Neural cell (in vitro differentiated cells): ENCODE measurements around the gene COL1A1. TPM values are rescaled to one million over a fixed set of nuclear protein-coding genes. Genes with fewer than 3 reads are reported as not detected.

Experiments used
- H2AFZ ChIP-seq: fragments of 200-600, 300-800 bp; sonication (generic), shearing (Covaris generic); 2 replicates; pipeline ENCODE4 v1.6.0; 2014; ENCODE audit warnings: low read depth, mild to moderate bottlenecking, antibody characterized with exemption, low read length, moderate library complexity
- H3F3A ChIP-seq: fragments of 200-600 bp; shearing (Covaris generic); 2 replicates; pipeline ENCODE4 v1.6.1; 2016; ENCODE audit warnings: mild to moderate bottlenecking, moderate library complexity, mixed read lengths, antibody characterized with exemption, low read length; ENCODE audit not compliant: insufficient read depth, poor library complexity, severe bottlenecking
- H3K27ac ChIP-seq: fragments of 200-600, 300-800 bp; sonication (generic), shearing (Covaris generic); 2 replicates; pipeline ENCODE4 v1.5.1; 2014; ENCODE audit warnings: mild to moderate bottlenecking, low read length, moderate library complexity
- H3K27me3 ChIP-seq: fragments of 300-800, 200-600 bp; sonication (generic), shearing (Covaris generic); 2 replicates; pipeline ENCODE4 v1.6.0; 2014; ENCODE audit warnings: mild to moderate bottlenecking, low read depth, low read length, moderate library complexity; ENCODE audit not compliant: insufficient read depth
- H3K36me3 ChIP-seq: fragments of 300-800, 200-600 bp; sonication (generic), shearing (Covaris generic); 2 replicates; pipeline ENCODE4 v1.5.1; 2014; ENCODE audit warnings: mild to moderate bottlenecking, antibody characterized with exemption, low read length, moderate library complexity; ENCODE audit not compliant: insufficient read depth
- H3K4me2 ChIP-seq: fragments of 300-800, 200-600 bp; sonication (generic), shearing (Covaris generic); 2 replicates; pipeline ENCODE4 v1.6.0; 2014; ENCODE audit warnings: mild to moderate bottlenecking, low read length
- H3K4me3 ChIP-seq: fragments of 300-800, 200-600 bp; sonication (generic), shearing (Covaris generic); 2 replicates; pipeline ENCODE4 v1.5.1; 2014; ENCODE audit warnings: mild to moderate bottlenecking, low read length, moderate library complexity
- H3K79me2 ChIP-seq: fragments of 200-600 bp; shearing (Covaris generic); replicated peaks from 2 replicates; pipeline ENCODE4 v1.6.0; 2014; ENCODE audit warnings: mild to moderate bottlenecking, low read length, moderate library complexity; ENCODE audit not compliant: insufficient read depth
- H3K9ac ChIP-seq: fragments of 300-800, 200-600 bp; sonication (generic), shearing (Covaris generic); 2 replicates; pipeline ENCODE4 v1.6.1; 2016; ENCODE audit warnings: mild to moderate bottlenecking, low read length, mixed read lengths
- H3K9me2 ChIP-seq: fragments of 200-600 bp; shearing (Covaris generic); 2 replicates; pipeline ENCODE4 v1.6.1; 2016; ENCODE audit warnings: mild to moderate bottlenecking, low read length, mixed read lengths; ENCODE audit not compliant: insufficient read depth
- H3K9me3 ChIP-seq: fragments of 200-600, 300-800 bp; sonication (generic), shearing (Covaris generic); 2 replicates; pipeline ENCODE4 v1.6.1; 2016; ENCODE audit warnings: mild to moderate bottlenecking, mixed run types, low read length, moderate library complexity, mixed read lengths
- H4K20me1 ChIP-seq: fragments of 200-600 bp; shearing (Covaris generic); 2 replicates; pipeline ENCODE4 v1.6.1; 2016; ENCODE audit warnings: mild to moderate bottlenecking, mixed run types; ENCODE audit not compliant: insufficient read depth
- CTCF ChIP-seq: fragments of 450-650 bp; IDR thresholded peaks from 2 replicates; pipeline ENCODE4 v1.5.1; 2014; ENCODE audit warnings: antibody characterized with exemption, mild to moderate bottlenecking, moderate library complexity; ENCODE audit not compliant: poor library complexity, severe bottlenecking
- EP300 ChIP-seq: fragments of 450-650 bp; conservative IDR thresholded peaks from 2 replicates; pipeline ENCODE4 v1.6.1; 2014; ENCODE audit warnings: antibody characterized with exemption, mild to moderate bottlenecking, moderate library complexity; ENCODE audit not compliant: poor library complexity, severe bottlenecking
- EZH2 ChIP-seq: fragments of 200-600, 300-800 bp; shearing (Covaris generic), sonication (generic); IDR thresholded peaks from 2 replicates; pipeline ENCODE4 v1.6.1; 2014; ENCODE audit warnings: antibody characterized with exemption, low read length, borderline replicate concordance, mild to moderate bottlenecking; ENCODE audit not compliant: insufficient read depth, poor library complexity, severe bottlenecking
- MXI1 ChIP-seq: fragments of 450-650 bp; conservative IDR thresholded peaks from 2 replicates; pipeline ENCODE4 v1.6.1; 2014; ENCODE audit warnings: antibody characterized with exemption, mild to moderate bottlenecking; ENCODE audit not compliant: poor library complexity, severe bottlenecking
- POLR2AphosphoS5 ChIP-seq: IDR thresholded peaks from 2 replicates; pipeline ENCODE4 v1.6.1; 2012
- RAD21 ChIP-seq: fragments of 450-650 bp; conservative IDR thresholded peaks from 2 replicates; pipeline ENCODE4 v1.6.1; 2014; ENCODE audit warnings: antibody characterized with exemption, mild to moderate bottlenecking, moderate library complexity
- REST ChIP-seq: IDR thresholded peaks from 2 replicates; pipeline ENCODE4 v1.6.1; 2012; ENCODE audit warnings: borderline replicate concordance
- SMC3 ChIP-seq: fragments of 450-650 bp; conservative IDR thresholded peaks from 2 replicates; pipeline ENCODE4 v1.6.1; 2014; ENCODE audit warnings: antibody characterized with exemption, mild to moderate bottlenecking, moderate library complexity; ENCODE audit not compliant: poor library complexity
- TAF1 ChIP-seq: IDR thresholded peaks from 2 replicates; pipeline ENCODE4 v1.6.1; 2012; ENCODE audit warnings: low read depth
- polyA plus RNA-seq: library from polyadenylated mRNA; depleted of rRNA; stranded (reverse); fragments of >200 nt; gene quantifications from 2 replicates; pipeline ENCODE4 v1.2.3, GENCODE V29; 2014

COL1A1 gene
- polyA plus RNA-seq, 1 donor from 2014 or later, result 0.14 TPM

- Histone ChIP-seq H3K4me2 (no peak overlapping the region), H2AFZ (no peak overlapping the region), H3F3A (no peaks in the 10 kb centered on the region), H3K4me3 (no peak overlapping the region), H3K36me3 (no peaks in the 10 kb centered on the region), H3K9ac (no peak overlapping the region), H3K27me3 (no peaks in the 10 kb centered on the region), H3K9me2 (no peaks in the 10 kb centered on the region), H3K9me3 (no peaks in the 10 kb centered on the region), H3K79me2 (no peaks in the 10 kb centered on the region), H4K20me1 (no peaks in the 10 kb centered on the region), H3K27ac (no peak overlapping the region)
- TF ChIP-seq SMC3, result no peak
- TF ChIP-seq CTCF, result no peak
- TF ChIP-seq TAF1, result no peak
- no peak for TF ChIP-seq EP300
- no peak for TF ChIP-seq REST
- no peak for TF ChIP-seq EZH2
- TF ChIP-seq MXI1, result no peak
- TF ChIP-seq RAD21, result no peak
- no peak for TF ChIP-seq POLR2AphosphoS5
Observed at GRCh38 chr17:50165466-50165865, 36.0 kb downstream of the COL1A1 start.

- H2AFZ ChIP-seq, result no peak overlapping the region
- no peak overlapping the region for H3K4me2 ChIP-seq
- no peaks in the 10 kb centered on the region for H3K36me3 ChIP-seq
- H3K27ac ChIP-seq, result no peak overlapping the region
- no peak for TF ChIP-seq CTCF
- no peak for TF ChIP-seq RAD21
- no peak for TF ChIP-seq TAF1
- TF ChIP-seq SMC3, result no peak
- TF ChIP-seq MXI1, result no peak
- TF ChIP-seq EP300, result no peak
- no peak for TF ChIP-seq EZH2
- TF ChIP-seq POLR2AphosphoS5, result no peak
- TF ChIP-seq REST, result no peak
- no peaks in the 10 kb centered on the region for H3K79me2 ChIP-seq
- no peaks in the 10 kb centered on the region for H3K9me2 ChIP-seq
- no peak overlapping the region for H3K4me3 ChIP-seq
- H3F3A ChIP-seq, result no peaks in the 10 kb centered on the region
- H3K27me3 ChIP-seq, result no peaks in the 10 kb centered on the region
- H4K20me1 ChIP-seq, result no peaks in the 10 kb centered on the region
- no peaks in the 10 kb centered on the region for H3K9me3 ChIP-seq
- H3K9ac ChIP-seq, result no peak overlapping the region
Observed at GRCh38 chr17:50165066-50165465, 36.4 kb downstream of the COL1A1 start.
